SU-DHL-6 (cell line): ENCODE data around the gene AKT3.

ENCODE experiments used
- H2AFZ ChIP-seq: fragments of 200-600 bp; sonication (generic); 2 replicates; pipeline ENCODE4 v1.6.1; 2014; ENCODE audit warnings: low read depth, mild to moderate bottlenecking, moderate library complexity, mixed read lengths, antibody characterized with exemption, low read length; ENCODE audit not compliant: severe bottlenecking
- H3F3A ChIP-seq: fragments of 200-600 bp; shearing (Covaris generic); 2 replicates; pipeline ENCODE4 v1.6.0; 2016; ENCODE audit warnings: antibody characterized with exemption, mild to moderate bottlenecking; ENCODE audit not compliant: insufficient read depth
- H3K27ac ChIP-seq: fragments of 200-600 bp; sonication (generic); 2 replicates; pipeline ENCODE4 v1.5.1; 2016; ENCODE audit warnings: low read depth, mild to moderate bottlenecking, low read length, moderate library complexity, mixed read lengths
- H3K27me3 ChIP-seq: fragments of 200-600 bp; sonication (generic), shearing (Covaris generic); 2 replicates; pipeline ENCODE4 v1.6.0; 2014; ENCODE audit warnings: mild to moderate bottlenecking, low read length
- H3K36me3 ChIP-seq: fragments of 200-600 bp; sonication (generic); 2 replicates; pipeline ENCODE4 v1.6.1; 2014; ENCODE audit warnings: mild to moderate bottlenecking, low read length, mixed read lengths
- H3K4me2 ChIP-seq: fragments of 300-600, 200-600 bp; shearing (Covaris generic), sonication (generic); 2 replicates; pipeline ENCODE4 v1.6.0; 2014; ENCODE audit warnings: low read length, low read depth, mild to moderate bottlenecking; ENCODE audit not compliant: poor library complexity, severe bottlenecking
- H3K4me3 ChIP-seq: fragments of 200-600 bp; sonication (generic); 2 replicates; pipeline ENCODE4 v1.5.1; 2014; ENCODE audit warnings: antibody characterized with exemption, low read length, mild to moderate bottlenecking, mixed read lengths; ENCODE audit not compliant: insufficient read depth, poor library complexity, severe bottlenecking
- H3K79me2 ChIP-seq: fragments of 200-600 bp; sonication (generic); 2 replicates; pipeline ENCODE4 v1.6.1; 2014; ENCODE audit warnings: mild to moderate bottlenecking, low read length, moderate library complexity; ENCODE audit not compliant: insufficient read depth
- H3K9ac ChIP-seq: fragments of 200-600 bp; sonication (generic); 2 replicates; pipeline ENCODE4 v1.7.0; 2014; ENCODE audit warnings: mild to moderate bottlenecking, low read length
- H3K9me2 ChIP-seq: fragments of 200-600 bp; sonication (generic); replicated peaks from 2 replicates; pipeline ENCODE4 v1.6.1; 2014; ENCODE audit warnings: low read length; ENCODE audit not compliant: insufficient read depth
- H3K9me3 ChIP-seq: fragments of 200-600 bp; sonication (generic); 2 replicates; pipeline ENCODE4 v1.6.1; 2014; ENCODE audit warnings: low read length, mixed read lengths; ENCODE audit not compliant: insufficient read depth
- H4K20me1 ChIP-seq: fragments of 200-600 bp; sonication (generic); 2 replicates; pipeline ENCODE4 v1.6.1; 2014; ENCODE audit warnings: low read depth, mild to moderate bottlenecking, antibody characterized with exemption, low read length, moderate library complexity, mixed read lengths
- CTCF ChIP-seq: fragments of 200-600 bp; sonication (generic); IDR thresholded peaks from one replicate; pipeline ENCODE4 v1.5.1; 2017; ENCODE audit warnings: antibody characterized with exemption, mild to moderate bottlenecking, low read length, moderate library complexity; ENCODE audit not compliant: insufficient read depth, poor library complexity, severe bottlenecking
- EZH2phosphoT487 ChIP-seq: fragments of 200-600 bp; sonication (generic), shearing (Covaris generic); conservative IDR thresholded peaks from 2 replicates; pipeline ENCODE4 v1.6.1; 2018; ENCODE audit warnings: mild to moderate bottlenecking, antibody characterized with exemption, low read length, moderate library complexity, mixed read lengths

AKT3 gene

GRCh38 chr1:243523766-243524165 is 326.3 kb downstream of the AKT3 start:
- Histone ChIP-seq H3K9me2 (no peaks in the 10 kb centered on the region), H4K20me1 (no peaks in the 10 kb centered on the region), H3K36me3 (no peaks in the 10 kb centered on the region), H3K4me3 (no peak overlapping the region), H3K79me2 (no peaks in the 10 kb centered on the region), H3K27me3 (no peaks in the 10 kb centered on the region), H3K4me2 (no peak overlapping the region), H3K27ac (no peak overlapping the region), H3F3A (no peaks in the 10 kb centered on the region; the same call in 1 of the 2 replicates), H3K9me3 (no peaks in the 10 kb centered on the region), H2AFZ (no peak overlapping the region), H3K9ac (no peak overlapping the region)
- TF ChIP-seq EZH2phosphoT487: no peak

DNA sequence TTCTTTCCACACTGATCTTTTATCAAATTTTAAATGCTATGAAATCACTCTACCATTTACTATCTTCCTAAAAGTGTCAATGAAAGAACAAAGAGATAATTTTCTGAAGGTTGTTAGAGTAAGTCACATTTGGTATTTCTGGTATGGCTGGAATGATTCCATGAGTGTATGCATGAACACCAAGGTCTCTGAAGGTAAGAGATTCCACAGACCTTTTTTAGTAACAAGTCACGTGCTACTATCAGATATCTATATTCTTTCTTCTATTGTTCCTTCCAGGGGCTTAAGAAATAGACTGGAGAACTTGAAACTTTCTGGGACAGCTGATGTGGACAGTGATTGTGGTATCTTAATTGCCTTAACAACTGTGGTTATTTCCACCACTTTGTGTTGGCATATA is 329.2 kb downstream of the AKT3 start:
- no peaks in the 10 kb centered on the region for H3K36me3 ChIP-seq
- H3K9me2 ChIP-seq: no peaks in the 10 kb centered on the region
- no peaks in the 10 kb centered on the region for H3K27me3 ChIP-seq
- H3K4me3 ChIP-seq: no peak overlapping the region
- H3F3A ChIP-seq: no peaks in the 10 kb centered on the region
- H3K79me2 ChIP-seq: no peaks in the 10 kb centered on the region
- H3K9me3 ChIP-seq: no peaks in the 10 kb centered on the region
- H4K20me1 ChIP-seq: no peaks in the 10 kb centered on the region
- TF ChIP-seq EZH2phosphoT487 (no peak), CTCF (no peak)
- no peak overlapping the region for H2AFZ ChIP-seq
- no peak overlapping the region for H3K27ac ChIP-seq
- H3K9ac ChIP-seq: no peak overlapping the region
- H3K4me2 ChIP-seq: no peak overlapping the region

- no peak overlapping the region for H3K4me2 ChIP-seq
- no peaks in the 10 kb centered on the region for H3K79me2 ChIP-seq
- H4K20me1 ChIP-seq: no peaks in the 10 kb centered on the region
- H3K27me3 ChIP-seq: no peaks in the 10 kb centered on the region
- no peak for TF ChIP-seq CTCF
- no peak for TF ChIP-seq EZH2phosphoT487
- no peak overlapping the region for H3K27ac ChIP-seq
- H2AFZ ChIP-seq: no peak overlapping the region
- H3K9me3 ChIP-seq: no peaks in the 10 kb centered on the region
- H3K9me2 ChIP-seq: no peaks in the 10 kb centered on the region
- H3K4me3 ChIP-seq: no peak overlapping the region
- no peak overlapping the region for H3K9ac ChIP-seq
- H3F3A ChIP-seq: no peaks in the 10 kb centered on the region
- H3K36me3 ChIP-seq: no peaks in the 10 kb centered on the region
Measured at GRCh38 chr1:243514927-243515326, 335.1 kb downstream of the AKT3 start.

DNA sequence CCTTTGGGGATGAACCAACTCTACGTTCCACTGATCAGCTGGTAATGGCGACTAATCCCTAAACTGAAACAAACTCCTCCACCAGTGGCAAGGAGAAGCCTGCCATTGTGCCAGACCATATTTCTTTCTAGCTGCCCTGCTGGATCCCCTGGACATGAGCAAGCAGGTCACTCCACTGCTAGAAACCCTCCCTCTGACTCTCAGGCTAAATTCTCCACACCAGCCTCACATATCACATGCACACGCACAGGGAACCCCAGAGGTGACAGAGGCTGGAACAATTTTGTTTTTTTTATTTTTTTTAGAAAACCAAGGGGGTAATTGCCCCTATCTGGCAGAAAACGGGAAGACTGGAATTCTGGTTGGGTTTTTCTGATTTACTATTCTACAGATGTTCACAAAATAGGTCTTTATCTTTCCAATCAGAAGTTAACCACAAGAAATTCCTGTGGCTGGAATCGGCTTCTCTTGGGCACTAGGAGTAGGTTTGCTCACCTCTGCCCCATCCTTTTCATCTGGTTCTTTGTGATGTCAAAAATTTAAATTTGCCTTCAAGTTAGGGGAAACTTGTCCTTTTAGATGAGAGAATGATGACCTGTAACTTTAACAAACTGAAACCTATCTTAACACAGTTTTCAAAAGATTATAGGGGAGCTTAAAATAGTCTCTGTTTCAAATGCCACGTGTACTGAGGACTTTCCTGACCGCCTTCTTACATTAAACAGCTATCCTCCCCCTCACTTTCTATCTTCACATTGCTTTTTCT is 336.1 kb downstream of the AKT3 start:
- Histone ChIP-seq H3K27ac (no peak overlapping the region), H3K79me2 (no peaks in the 10 kb centered on the region), H3K4me2 (no peak overlapping the region), H3K27me3 (no peaks in the 10 kb centered on the region), H3K36me3 (no peaks in the 10 kb centered on the region), H3K4me3 (no peak overlapping the region), H3K9ac (no peak overlapping the region), H3F3A (no peaks in the 10 kb centered on the region), H2AFZ (no peak overlapping the region), H3K9me2 (no peaks in the 10 kb centered on the region), H4K20me1 (no peaks in the 10 kb centered on the region), H3K9me3 (no peaks in the 10 kb centered on the region)
- TF ChIP-seq CTCF (no peak), EZH2phosphoT487 (no peak)
